Suprapubic skin (tissue), 4 donors: ENCODE results near the gene LEKR1.

Source experiments
- CTCF ChIP-seq, 2 donors: fragments of 200-600 bp in 1 of 2; fragments of 450-650 bp in 1 of 2; sonication (generic) in 1 of 2; IDR thresholded peaks; one replicate each; pipeline ENCODE4 v1.5.1; 2016 to 2019; ENCODE audit warnings: antibody characterized with exemption in 2 of 2, mild to moderate bottlenecking in 1 of 2, moderate library complexity in 1 of 2
- POLR2A ChIP-seq, 2 donors: fragments of 450-650 bp; IDR thresholded peaks; one replicate each; pipeline ENCODE4 v1.6.1; 2017; ENCODE audit warnings: antibody characterized with exemption in 2 of 2, mild to moderate bottlenecking in 2 of 2, moderate library complexity in 2 of 2
- POLR2AphosphoS5 ChIP-seq, 3 donors: sonication (generic); formaldehyde crosslinking; IDR thresholded peaks; one replicate each; pipeline ENCODE4 v1.6.1; 2017; ENCODE audit warnings: antibody characterized with exemption in 3 of 3

- no peak for TF ChIP-seq POLR2A (IDR thresholded peaks at IDR 0.05)
- TF ChIP-seq CTCF (IDR thresholded peaks at IDR 0.05) = no peak
- no peak for TF ChIP-seq POLR2AphosphoS5 (IDR thresholded peaks at IDR 0.05)
Measured at GRCh38 chr3:156948402-156949210, 122.5 kb downstream of the LEKR1 start.
